Loucy (cell line): Measurements from ENCODE around the gene FCHSD2.
A peak's percentile ranks its signal among the peaks of the same experiment; 100 is the strongest.

Experiments used
- H2AFZ ChIP-seq: fragments of 200-600 bp; sonication (generic); 2 replicates; pipeline ENCODE4 v1.6.0; 2016; ENCODE audit warnings: antibody characterized with exemption, mild to moderate bottlenecking, low read length, moderate library complexity
- H3F3A ChIP-seq: fragments of 200-600 bp; 2 replicates; pipeline ENCODE4 v1.6.0; 2016; ENCODE audit warnings: antibody characterized with exemption, low read depth, mild to moderate bottlenecking
- H3K27me3 ChIP-seq: fragments of 200-600 bp; sonication (generic); 2 replicates; pipeline ENCODE4 v1.6.1; 2014; ENCODE audit warnings: low read length, mild to moderate bottlenecking; ENCODE audit not compliant: insufficient read depth, poor library complexity, severe bottlenecking
- H3K36me3 ChIP-seq: fragments of 200-600 bp; sonication (generic); 2 replicates; pipeline ENCODE4 v1.6.1; 2016; ENCODE audit warnings: low read length; ENCODE audit not compliant: insufficient read depth
- H3K4me1 ChIP-seq: fragments of 200-600 bp; sonication (generic); 2 replicates; pipeline ENCODE4 v1.5.1; 2014; ENCODE audit warnings: low read length, mild to moderate bottlenecking; ENCODE audit not compliant: insufficient read depth, poor library complexity, severe bottlenecking
- H3K4me2 ChIP-seq: fragments of 200-600 bp; sonication (generic); 2 replicates; pipeline ENCODE4 v1.6.0; 2014; ENCODE audit warnings: antibody characterized with exemption, low read length, low read depth, mild to moderate bottlenecking; ENCODE audit not compliant: poor library complexity, severe bottlenecking
- H3K4me3 ChIP-seq: fragments of 200-600 bp; sonication (generic); 2 replicates; pipeline ENCODE4 v1.5.1; 2014; ENCODE audit warnings: low read length, mild to moderate bottlenecking, mixed read lengths; ENCODE audit not compliant: poor library complexity, severe bottlenecking
- H3K79me2 ChIP-seq: fragments of 200-600 bp; sonication (generic); 2 replicates; pipeline ENCODE4 v1.6.1; 2014; ENCODE audit warnings: low read length; ENCODE audit not compliant: insufficient read depth
- H3K9ac ChIP-seq: fragments of 200-600 bp; sonication (generic); 2 replicates; pipeline ENCODE4 v1.6.0; 2014; ENCODE audit warnings: mild to moderate bottlenecking, low read depth, low read length, moderate library complexity; ENCODE audit not compliant: poor library complexity, severe bottlenecking
- H3K9me2 ChIP-seq: fragments of 200-600 bp; sonication (generic); replicated peaks from 2 replicates; pipeline ENCODE4 v1.6.1; 2016; ENCODE audit warnings: low read depth, low read length, mixed read lengths
- H3K9me3 ChIP-seq: fragments of 200-600 bp; sonication (generic); 2 replicates; pipeline ENCODE4 v1.6.1; 2014; ENCODE audit warnings: mild to moderate bottlenecking, antibody characterized with exemption, low read length, low read depth; ENCODE audit not compliant: insufficient read depth
- H4K20me1 ChIP-seq: fragments of 200-600 bp; sonication (generic); 2 replicates; pipeline ENCODE4 v1.6.0; 2014; ENCODE audit warnings: antibody characterized with exemption, low read length, mild to moderate bottlenecking; ENCODE audit not compliant: insufficient read depth, poor library complexity, severe bottlenecking
- CTCF ChIP-seq: fragments of 200-600 bp; sonication (generic); conservative IDR thresholded peaks from 2 replicates; pipeline ENCODE4 v1.5.1; 2014; ENCODE audit warnings: mild to moderate bottlenecking, antibody characterized with exemption, low read length
- EZH2phosphoT487 ChIP-seq: fragments of 200-600 bp; IDR thresholded peaks from 2 replicates; pipeline ENCODE4 v1.6.1; 2018; ENCODE audit warnings: antibody characterized with exemption, mild to moderate bottlenecking, moderate library complexity, borderline replicate concordance

The FCHSD2 gene

GRCh38 chr11:73143126-73143838 is 1.2 kb upstream of the FCHSD2 start:
- peaks cover 33% of the 10 kb centered on the region for H4K20me1 ChIP-seq
- TF ChIP-seq EZH2phosphoT487 (no peak), CTCF (no peak)
- peaks cover 71% of the 10 kb centered on the region for H3K4me1 ChIP-seq
- H3K9me3 ChIP-seq, result no peaks in the 10 kb centered on the region
- no peaks in the 10 kb centered on the region for H3K9me2 ChIP-seq
- H3K4me3 ChIP-seq, result peak overlapping the region; percentile 98
- H3F3A ChIP-seq, result peaks cover 13% of the 10 kb centered on the region
- peak overlapping the region; percentile 86 for H3K4me2 ChIP-seq
- peaks cover 56% of the 10 kb centered on the region for H3K79me2 ChIP-seq
- H2AFZ ChIP-seq, result no peak overlapping the region
- peaks cover 11% of the 10 kb centered on the region for H3K27me3 ChIP-seq
- 0 out of 2 replicates have a peak, but pooled peaks cover 1% of the 10 kb centered on the region for H3K36me3 ChIP-seq
- H3K9ac ChIP-seq, result peak overlapping the region; percentile 96

- H3K79me2 ChIP-seq, result peaks cover 73% of the 10 kb centered on the region
- no peaks in the 10 kb centered on the region for H3K9me2 ChIP-seq
- peaks cover 13% of the 10 kb centered on the region for H3F3A ChIP-seq
- H3K36me3 ChIP-seq, result 0 out of 2 replicates have a peak, but pooled peaks cover 4% of the 10 kb centered on the region
- H3K9ac ChIP-seq, result peak overlapping the region; percentile 96
- H3K27me3 ChIP-seq, result peaks cover 11% of the 10 kb centered on the region
- peaks cover 50% of the 10 kb centered on the region for H4K20me1 ChIP-seq
- TF ChIP-seq EZH2phosphoT487, result no peak
- no peak for TF ChIP-seq CTCF
- no peak overlapping the region for H2AFZ ChIP-seq
- H3K4me2 ChIP-seq, result peak overlapping the region; percentile 92
- H3K9me3 ChIP-seq, result no peaks in the 10 kb centered on the region
- peak overlapping the region; percentile 98 for H3K4me3 ChIP-seq
- H3K4me1 ChIP-seq, result peaks cover 63% of the 10 kb centered on the region
These were observed 600 bp downstream of the FCHSD2 start for GRCh38 chr11:73141309-73142127.

GRCh38 chr11:73141031-73141308 is 1.1 kb downstream of the FCHSD2 start:
- Histone ChIP-seq H3K4me3 (peak overlapping the region; percentile 98), H3K27me3 (peaks cover 11% of the 10 kb centered on the region), H2AFZ (no peak overlapping the region), H3F3A (peaks cover 13% of the 10 kb centered on the region), H3K9me2 (no peaks in the 10 kb centered on the region), H3K4me2 (peak overlapping the region; percentile 92), H3K79me2 (peaks cover 74% of the 10 kb centered on the region), H3K9me3 (no peaks in the 10 kb centered on the region), H3K4me1 (peaks cover 60% of the 10 kb centered on the region), H3K9ac (peak overlapping the region; percentile 96), H4K20me1 (peaks cover 56% of the 10 kb centered on the region), H3K36me3 (0 out of 2 replicates have a peak, but pooled peaks cover 4% of the 10 kb centered on the region)
- no peak for TF ChIP-seq EZH2phosphoT487
